ENCODE measurements around the gene FSIP1. TPM values are rescaled to one million over a fixed set of nuclear protein-coding genes. Genes with fewer than 3 reads are reported as not detected.

Gene FSIP1
- total RNA-seq, 6 experiments from 2014 or later: 0.07 to 0.74 (median 0.35) TPM; not detected in 1

- Histone ChIP-seq H3K36me3 (no peaks in the 10 kb centered on the region), H3K27me3 (no peaks in the 10 kb centered on the region), H3K9me3 (no peaks in the 10 kb centered on the region), H3K27ac (no peak overlapping the region), H3K4me1 (no peaks in the 10 kb centered on the region), H3K4me3 (no peak overlapping the region)
- DNase-seq (no peak), ATAC-seq (no peak)
- intact Hi-C loops (cut with DNase I): no loop called here
- WGBS (ENCODE audit: insufficient coverage, low coverage, low lambda C conversion rate, missing lambda C conversion rate): 87% methylated on average over 3 of the region's 7 CpGs
- TF ChIP-seq CTCF (IDR thresholded peaks at IDR 0.05) (no peak), POLR2A (IDR thresholded peaks at IDR 0.05) (no peak)
Measured at GRCh38 chr15:39744334-39745103, 38.1 kb downstream of the FSIP1 start.

GRCh38 chr15:39743611-39744010 lies 39.0 kb downstream of the FSIP1 start:
- H3K27ac ChIP-seq: no peak overlapping the region
- no peak overlapping the region for H3K4me3 ChIP-seq
- no peak for ATAC-seq
- TF ChIP-seq POLR2A (IDR thresholded peaks at IDR 0.05): no peak
- TF ChIP-seq CTCF (IDR thresholded peaks at IDR 0.05): no peak
- H3K36me3 ChIP-seq: no peaks in the 10 kb centered on the region
- H3K4me1 ChIP-seq: no peaks in the 10 kb centered on the region
- no peaks in the 10 kb centered on the region for H3K27me3 ChIP-seq
- intact Hi-C loops (cut with DNase I): no loop called here
- H3K9me3 ChIP-seq: no peaks in the 10 kb centered on the region
- 59% methylated on average over 2 of the region's 2 CpGs for WGBS (ENCODE audit: insufficient coverage, low coverage, low lambda C conversion rate, missing lambda C conversion rate)
- no peak for DNase-seq

- H3K9me3 ChIP-seq: no peaks in the 10 kb centered on the region
- DNase-seq (no peak), ATAC-seq (no peak)
- H3K4me1 ChIP-seq: no peaks in the 10 kb centered on the region
- no peak for TF ChIP-seq CTCF (IDR thresholded peaks at IDR 0.05)
- TF ChIP-seq POLR2A (IDR thresholded peaks at IDR 0.05): no peak
- no peaks in the 10 kb centered on the region for H3K36me3 ChIP-seq
- no peak overlapping the region for H3K4me3 ChIP-seq
- H3K27ac ChIP-seq: no peak overlapping the region
- H3K27me3 ChIP-seq: no peaks in the 10 kb centered on the region
- intact Hi-C loops (cut with DNase I): no loop called here
Measured at GRCh38 chr15:39741258-39741657, 41.4 kb downstream of the FSIP1 start.

- WGBS (ENCODE audit: insufficient coverage, low coverage, low lambda C conversion rate, missing lambda C conversion rate): 74% methylated on average over 3 of the region's 3 CpGs
- H3K36me3 ChIP-seq: no peaks in the 10 kb centered on the region
- no peak for DNase-seq
- no peaks in the 10 kb centered on the region for H3K4me1 ChIP-seq
- intact Hi-C loops (cut with DNase I): no loop called here
- no peak overlapping the region for H3K27ac ChIP-seq
- TF ChIP-seq CTCF (IDR thresholded peaks at IDR 0.05) (no peak), POLR2A (IDR thresholded peaks at IDR 0.05) (no peak)
- no peaks in the 10 kb centered on the region for H3K9me3 ChIP-seq
- no peaks in the 10 kb centered on the region for H3K27me3 ChIP-seq
- ATAC-seq: no peak
- no peak overlapping the region for H3K4me3 ChIP-seq
Measured at GRCh38 chr15:39738998-39739397, 43.6 kb downstream of the FSIP1 start.

GRCh38 chr15:39737196-39737550 lies 45.5 kb downstream of the FSIP1 start:
- intact Hi-C loops (cut with DNase I): no loop called here
- H3K4me3 ChIP-seq: no peak overlapping the region
- no peaks in the 10 kb centered on the region for H3K4me1 ChIP-seq
- no peaks in the 10 kb centered on the region for H3K27me3 ChIP-seq
- no peak for DNase-seq
- no peak overlapping the region for H3K27ac ChIP-seq
- ATAC-seq: no peak
- 75% methylated on average over 3 of the region's 4 CpGs for WGBS (ENCODE audit: insufficient coverage, low coverage, low lambda C conversion rate, missing lambda C conversion rate)
- TF ChIP-seq CTCF (IDR thresholded peaks at IDR 0.05) (no peak), POLR2A (IDR thresholded peaks at IDR 0.05) (no peak)
- H3K9me3 ChIP-seq: no peaks in the 10 kb centered on the region
- no peaks in the 10 kb centered on the region for H3K36me3 ChIP-seq
